ENCODE measurements around the gene ADIPOQ. TPM values are rescaled to one million over a fixed set of nuclear protein-coding genes. Genes with fewer than 3 reads are reported as not detected.

The ADIPOQ gene
- total RNA-seq, 1 donor from 2014 or later = 0.05 TPM

DNA sequence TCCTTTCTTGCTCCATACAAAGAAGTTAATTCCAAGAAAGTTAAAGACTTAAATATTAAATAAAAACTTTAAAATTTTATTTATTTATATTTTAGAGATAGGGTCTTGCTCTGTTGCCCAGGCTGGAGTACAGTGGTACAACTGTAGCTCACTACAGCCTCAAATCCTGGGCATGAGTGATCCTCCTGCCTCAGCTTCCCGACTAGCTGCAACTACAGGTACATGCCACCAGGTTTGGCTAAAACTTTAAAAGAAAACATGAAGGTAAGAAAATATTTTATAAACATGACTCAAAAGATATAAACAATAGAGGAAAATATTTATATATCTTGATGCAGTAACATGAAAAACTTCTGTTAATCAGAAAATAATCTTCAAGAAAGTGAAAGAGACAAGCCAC lies 33.2 kb downstream of the ADIPOQ start:
- Mint-ChIP-seq H3K4me1 (ENCODE audit: low read depth) (no peaks in the 10 kb centered on the region), H3K4me3 (ENCODE audit: unreplicated experiment) (no peak overlapping the region), H3K27me3 (ENCODE audit: low read depth) (no peaks in the 10 kb centered on the region), H3K9me3 (ENCODE audit: low read depth) (peaks cover 5% of the 10 kb centered on the region), H3K36me3 (ENCODE audit: low read depth) (no peaks in the 10 kb centered on the region), H3K27ac (ENCODE audit: unreplicated experiment) (no peak overlapping the region)
- TF ChIP-seq, protein P1, sequence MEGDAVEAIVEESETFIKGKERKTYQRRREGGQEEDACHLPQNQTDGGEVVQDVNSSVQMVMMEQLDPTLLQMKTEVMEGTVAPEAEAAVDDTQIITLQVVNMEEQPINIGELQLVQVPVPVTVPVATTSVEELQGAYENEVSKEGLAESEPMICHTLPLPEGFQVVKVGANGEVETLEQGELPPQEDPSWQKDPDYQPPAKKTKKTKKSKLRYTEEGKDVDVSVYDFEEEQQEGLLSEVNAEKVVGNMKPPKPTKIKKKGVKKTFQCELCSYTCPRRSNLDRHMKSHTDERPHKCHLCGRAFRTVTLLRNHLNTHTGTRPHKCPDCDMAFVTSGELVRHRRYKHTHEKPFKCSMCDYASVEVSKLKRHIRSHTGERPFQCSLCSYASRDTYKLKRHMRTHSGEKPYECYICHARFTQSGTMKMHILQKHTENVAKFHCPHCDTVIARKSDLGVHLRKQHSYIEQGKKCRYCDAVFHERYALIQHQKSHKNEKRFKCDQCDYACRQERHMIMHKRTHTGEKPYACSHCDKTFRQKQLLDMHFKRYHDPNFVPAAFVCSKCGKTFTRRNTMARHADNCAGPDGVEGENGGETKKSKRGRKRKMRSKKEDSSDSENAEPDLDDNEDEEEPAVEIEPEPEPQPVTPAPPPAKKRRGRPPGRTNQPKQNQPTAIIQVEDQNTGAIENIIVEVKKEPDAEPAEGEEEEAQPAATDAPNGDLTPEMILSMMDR (IDR thresholded peaks at IDR 0.05) = no peak
- no peak for DNase-seq (ENCODE audit: low spot score)

DNA sequence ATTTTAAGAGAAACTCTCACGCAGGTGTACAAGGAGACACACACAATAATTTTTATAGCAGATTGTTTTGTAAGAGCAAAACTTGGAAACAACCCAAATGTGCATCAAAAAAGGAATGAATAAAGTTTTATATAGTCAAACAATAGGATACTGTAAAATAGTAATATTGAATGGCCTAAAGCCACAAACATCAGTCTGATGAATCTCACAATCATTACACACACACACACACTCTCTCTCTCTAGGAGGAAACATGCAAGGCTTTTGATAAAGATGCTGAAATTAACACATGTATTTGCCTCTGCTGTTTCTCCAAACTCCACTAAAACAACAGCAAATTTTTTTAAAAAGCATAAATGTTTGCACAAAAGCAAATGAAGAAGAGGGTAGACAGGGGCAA lies 37.3 kb downstream of the ADIPOQ start:
- Mint-ChIP-seq H3K27me3 (ENCODE audit: low read depth) (no peaks in the 10 kb centered on the region), H3K4me3 (ENCODE audit: unreplicated experiment) (no peak overlapping the region), H3K4me1 (ENCODE audit: low read depth) (peaks cover 7% of the 10 kb centered on the region), H3K36me3 (ENCODE audit: low read depth) (no peaks in the 10 kb centered on the region), H3K27ac (ENCODE audit: unreplicated experiment) (no peak overlapping the region), H3K9me3 (ENCODE audit: low read depth) (peaks cover 5% of the 10 kb centered on the region)
- TF ChIP-seq, protein P1 (IDR thresholded peaks at IDR 0.05) = no peak
- no peak for DNase-seq (ENCODE audit: low spot score)

DNA sequence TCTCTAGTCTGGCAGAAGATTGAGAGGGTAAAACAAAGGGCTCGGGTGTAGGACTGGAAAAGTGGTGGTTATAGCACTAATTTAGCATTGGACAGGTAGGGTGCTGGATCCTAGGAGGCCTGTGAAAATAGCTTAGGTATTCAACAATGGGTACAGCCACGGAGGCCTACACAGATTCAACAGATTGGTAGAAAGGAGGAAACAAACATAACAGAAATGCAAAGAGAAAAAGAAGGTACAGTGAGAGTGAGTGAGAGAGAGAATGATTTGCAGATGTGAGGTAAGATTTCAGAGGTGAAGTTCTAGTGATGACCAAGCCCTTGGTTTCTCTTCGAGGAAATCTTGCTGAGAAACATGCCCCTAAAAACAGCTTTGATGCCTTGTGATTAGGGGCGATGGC lies 37.9 kb downstream of the ADIPOQ start:
- Mint-ChIP-seq H3K4me3 (ENCODE audit: unreplicated experiment) (no peak overlapping the region), H3K36me3 (ENCODE audit: low read depth) (no peaks in the 10 kb centered on the region), H3K4me1 (ENCODE audit: low read depth) (peaks cover 7% of the 10 kb centered on the region), H3K27me3 (ENCODE audit: low read depth) (no peaks in the 10 kb centered on the region), H3K9me3 (ENCODE audit: low read depth) (peaks cover 5% of the 10 kb centered on the region), H3K27ac (ENCODE audit: unreplicated experiment) (no peak overlapping the region)
- no peak for DNase-seq (ENCODE audit: low spot score)
- TF ChIP-seq, protein P1 (IDR thresholded peaks at IDR 0.05) = no peak

DNA sequence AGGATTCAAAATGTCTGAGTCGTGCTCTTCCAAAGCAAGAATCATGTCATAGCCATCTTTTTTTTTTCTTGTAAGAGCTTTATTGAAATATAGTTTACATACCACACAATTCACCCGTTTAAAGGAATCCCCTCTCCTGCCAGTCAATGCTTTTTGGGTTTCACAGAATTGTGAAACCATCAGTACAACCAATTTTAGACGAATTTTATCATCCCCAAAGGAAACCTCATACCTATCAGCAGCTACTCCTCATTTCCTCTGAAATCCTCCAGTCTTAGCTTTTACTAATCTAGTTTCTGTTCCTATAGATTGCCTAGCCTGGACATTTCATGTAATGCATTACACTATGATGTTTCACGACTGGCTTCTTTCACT lies 39.6 kb downstream of the ADIPOQ start:
- Mint-ChIP-seq H3K36me3 (ENCODE audit: low read depth) (no peaks in the 10 kb centered on the region), H3K27me3 (ENCODE audit: low read depth) (no peaks in the 10 kb centered on the region), H3K4me1 (ENCODE audit: low read depth) (peaks cover 7% of the 10 kb centered on the region), H3K4me3 (ENCODE audit: unreplicated experiment) (no peak overlapping the region), H3K9me3 (ENCODE audit: low read depth) (no peaks in the 10 kb centered on the region), H3K27ac (ENCODE audit: unreplicated experiment) (no peak overlapping the region)
- TF ChIP-seq, protein P1 (IDR thresholded peaks at IDR 0.05) = no peak
- no peak for DNase-seq (ENCODE audit: low spot score)

DNA sequence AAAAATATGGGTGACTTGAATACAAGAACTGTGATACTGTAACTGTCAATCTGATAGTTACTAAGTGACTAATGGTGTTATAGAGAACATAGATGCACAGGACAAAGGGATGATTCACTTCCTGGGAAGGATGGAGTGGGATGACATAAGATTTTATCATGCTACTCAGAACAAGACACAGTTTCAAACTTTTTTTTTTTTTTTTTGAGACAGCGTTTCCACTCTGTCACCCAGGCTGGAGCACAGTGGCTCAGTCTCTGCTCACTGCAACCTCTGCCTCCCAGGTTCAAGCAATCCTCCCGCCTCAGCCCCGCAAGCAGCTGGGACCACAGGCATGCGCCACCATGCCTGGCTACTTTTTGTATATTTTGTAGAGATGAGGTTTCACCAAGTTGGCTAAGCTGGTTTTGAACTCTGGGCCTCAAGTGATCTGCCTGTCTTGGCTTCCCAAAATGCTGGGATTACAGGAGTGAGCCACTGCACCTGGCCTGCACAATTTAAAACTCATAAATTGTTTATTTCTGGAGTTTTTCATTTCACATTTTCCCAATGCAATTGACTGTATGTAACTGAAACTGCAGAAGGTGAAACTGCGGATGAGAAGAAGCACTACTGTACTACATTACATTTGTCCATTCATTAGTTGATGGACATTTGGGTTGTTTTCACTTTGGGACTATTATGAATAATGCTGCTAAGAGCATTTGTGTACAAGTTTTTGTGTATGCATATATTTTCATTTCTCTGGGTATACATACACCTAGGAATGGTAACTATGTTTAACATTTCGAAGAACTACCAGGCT lies 40.6 kb downstream of the ADIPOQ start:
- no peaks in the 10 kb centered on the region for H3K36me3 Mint-ChIP-seq (ENCODE audit: low read depth)
- H3K4me3 Mint-ChIP-seq (ENCODE audit: unreplicated experiment) = no peak overlapping the region
- no peaks in the 10 kb centered on the region for H3K9me3 Mint-ChIP-seq (ENCODE audit: low read depth)
- no peak for DNase-seq (ENCODE audit: low spot score)
- TF ChIP-seq, protein P1 (IDR thresholded peaks at IDR 0.05) = no peak
- no peaks in the 10 kb centered on the region for H3K27me3 Mint-ChIP-seq (ENCODE audit: low read depth)
- peak overlapping the region; percentile 70 for H3K27ac Mint-ChIP-seq (ENCODE audit: unreplicated experiment)
- H3K4me1 Mint-ChIP-seq (ENCODE audit: low read depth) = peaks cover 7% of the 10 kb centered on the region
